ENCODE data around the gene MAD1L1. TPM values are rescaled to one million over a fixed set of nuclear protein-coding genes. Genes with fewer than 3 reads are reported as not detected.

The MAD1L1 gene
- total RNA-seq, 2 experiments from 2014 or later, result 40.0 to 44.7 TPM

DNA sequence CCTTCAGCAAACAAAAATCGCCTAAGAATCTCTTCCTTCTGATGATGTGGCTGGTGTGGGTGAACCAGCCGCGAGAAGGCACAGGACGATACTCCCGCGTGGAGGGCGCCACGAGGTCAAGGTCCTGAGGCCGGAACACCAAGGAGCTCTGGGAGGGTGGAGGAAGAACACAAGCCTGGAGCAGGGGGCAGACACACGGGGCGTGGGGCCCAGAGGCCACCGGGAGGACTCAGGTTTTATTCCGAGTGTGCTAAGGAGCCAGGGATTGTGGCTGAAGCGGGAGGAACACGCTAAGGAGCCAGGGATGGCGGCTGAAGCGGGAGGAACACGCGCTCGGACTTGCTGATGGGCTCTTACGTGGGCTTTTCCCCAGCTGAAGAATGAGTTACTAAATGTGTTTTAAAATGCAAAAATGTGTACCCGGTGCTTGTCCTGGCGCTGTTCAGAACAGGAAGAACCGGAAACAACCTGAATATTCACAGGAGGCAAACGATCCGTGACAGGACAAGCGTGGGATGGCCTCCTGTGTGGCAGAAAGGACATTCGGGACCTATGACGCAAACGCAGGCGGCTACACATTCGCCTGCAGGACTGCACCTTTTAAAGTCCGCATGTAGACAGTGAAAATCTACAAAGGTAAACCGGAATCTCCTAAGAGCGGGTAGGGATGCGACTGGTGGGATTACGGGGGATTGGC lies 64.0 kb downstream of the MAD1L1 start:
- H3K27me3 Mint-ChIP-seq, result no peaks in the 10 kb centered on the region
- no peak overlapping the region for H3K4me3 Mint-ChIP-seq
- no peak overlapping the region for H3K27ac Mint-ChIP-seq
- ChIA-PET CTCF (no interaction called here), POLR2A (no interaction called here)
- H3K9me3 Mint-ChIP-seq, result no peaks in the 10 kb centered on the region
- intact Hi-C loops (cut with micrococcal nuclease), result no loop called here
- TF ChIP-seq, protein P1, sequence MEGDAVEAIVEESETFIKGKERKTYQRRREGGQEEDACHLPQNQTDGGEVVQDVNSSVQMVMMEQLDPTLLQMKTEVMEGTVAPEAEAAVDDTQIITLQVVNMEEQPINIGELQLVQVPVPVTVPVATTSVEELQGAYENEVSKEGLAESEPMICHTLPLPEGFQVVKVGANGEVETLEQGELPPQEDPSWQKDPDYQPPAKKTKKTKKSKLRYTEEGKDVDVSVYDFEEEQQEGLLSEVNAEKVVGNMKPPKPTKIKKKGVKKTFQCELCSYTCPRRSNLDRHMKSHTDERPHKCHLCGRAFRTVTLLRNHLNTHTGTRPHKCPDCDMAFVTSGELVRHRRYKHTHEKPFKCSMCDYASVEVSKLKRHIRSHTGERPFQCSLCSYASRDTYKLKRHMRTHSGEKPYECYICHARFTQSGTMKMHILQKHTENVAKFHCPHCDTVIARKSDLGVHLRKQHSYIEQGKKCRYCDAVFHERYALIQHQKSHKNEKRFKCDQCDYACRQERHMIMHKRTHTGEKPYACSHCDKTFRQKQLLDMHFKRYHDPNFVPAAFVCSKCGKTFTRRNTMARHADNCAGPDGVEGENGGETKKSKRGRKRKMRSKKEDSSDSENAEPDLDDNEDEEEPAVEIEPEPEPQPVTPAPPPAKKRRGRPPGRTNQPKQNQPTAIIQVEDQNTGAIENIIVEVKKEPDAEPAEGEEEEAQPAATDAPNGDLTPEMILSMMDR (IDR thresholded peaks at IDR 0.05), result no peak
- ATAC-seq (no peak), DNase-seq (no peak)
- H3K36me3 Mint-ChIP-seq (ENCODE audit: low read depth), result peaks cover 2% of the 10 kb centered on the region
- H3K4me1 Mint-ChIP-seq (ENCODE audit: low read depth), result no peaks in the 10 kb centered on the region

DNA sequence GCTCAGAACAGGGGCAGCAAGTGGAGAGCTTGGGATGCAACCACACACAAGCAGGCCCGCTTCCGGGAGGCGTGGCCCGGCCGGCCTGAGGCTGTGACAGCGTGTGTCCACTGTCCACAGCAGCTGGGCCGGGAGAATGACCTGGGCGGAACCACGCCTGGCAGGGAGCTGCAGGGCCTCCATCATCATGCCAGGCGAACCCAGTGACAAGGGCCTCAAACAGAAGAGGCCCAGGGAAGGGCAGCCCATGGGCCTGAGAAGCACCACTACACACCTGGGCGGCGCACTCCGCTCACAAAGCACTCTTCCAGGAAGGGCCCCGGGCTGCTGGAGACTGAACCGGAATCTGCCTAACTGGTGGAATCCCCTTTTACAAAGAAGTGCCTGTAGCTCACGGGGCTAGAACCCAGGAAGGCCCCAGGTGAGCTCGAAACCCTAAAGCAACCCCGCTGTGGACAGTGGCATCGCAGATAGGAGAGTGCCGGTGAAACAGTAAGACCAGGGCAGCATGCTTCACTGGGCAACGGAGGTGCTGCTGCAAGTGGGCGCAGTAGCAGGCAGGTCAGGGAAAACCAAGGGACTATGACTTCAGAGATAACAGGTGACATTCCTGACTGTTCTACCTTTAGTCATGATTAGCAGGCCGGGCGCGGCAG lies 66.0 kb downstream of the MAD1L1 start:
- intact Hi-C loops (cut with micrococcal nuclease), result no loop called here
- ChIA-PET POLR2A (no interaction called here), CTCF (interaction anchor here (0.7 kb wide), 1 partner anchor 9 kb away, joined by 3 read pairs; no protein-coding TSS in a partner anchor)
- TF ChIP-seq, protein P1 (IDR thresholded peaks at IDR 0.05), result no peak
- Mint-ChIP-seq H3K4me1 (ENCODE audit: low read depth) (no peaks in the 10 kb centered on the region), H3K36me3 (ENCODE audit: low read depth) (peaks cover 2% of the 10 kb centered on the region), H3K27me3 (no peaks in the 10 kb centered on the region), H3K27ac (no peak overlapping the region), H3K9me3 (no peaks in the 10 kb centered on the region), H3K4me3 (no peak overlapping the region)
- ATAC-seq (no peak), DNase-seq (no peak)

GRCh38 chr7:2165610-2166594 lies 66.8 kb downstream of the MAD1L1 start:
- H3K27me3 Mint-ChIP-seq, result no peaks in the 10 kb centered on the region
- TF ChIP-seq, protein P1 (IDR thresholded peaks at IDR 0.05), result no peak
- intact Hi-C loops (cut with micrococcal nuclease), result no loop called here
- no peak for DNase-seq
- peaks cover 2% of the 10 kb centered on the region for H3K36me3 Mint-ChIP-seq (ENCODE audit: low read depth)
- no peak for ATAC-seq
- H3K27ac Mint-ChIP-seq, result no peak overlapping the region
- H3K4me3 Mint-ChIP-seq, result no peak overlapping the region
- CTCF ChIA-PET, result interaction anchor here (0.7 to 0.8 kb wide), 2 partner anchors 8 to 29 kb away, joined by 3 read pairs; no protein-coding TSS in a partner anchor
- POLR2A ChIA-PET, result no interaction called here
- no peaks in the 10 kb centered on the region for H3K4me1 Mint-ChIP-seq (ENCODE audit: low read depth)
- no peaks in the 10 kb centered on the region for H3K9me3 Mint-ChIP-seq

GRCh38 chr7:2165239-2165609 lies 67.5 kb downstream of the MAD1L1 start:
- ChIA-PET CTCF (interaction anchor here (0.8 kb wide), 1 partner anchor 30 kb away, joined by 3 read pairs; no protein-coding TSS in a partner anchor), POLR2A (no interaction called here)
- Mint-ChIP-seq H3K9me3 (no peaks in the 10 kb centered on the region), H3K4me3 (no peak overlapping the region), H3K27me3 (no peaks in the 10 kb centered on the region), H3K36me3 (ENCODE audit: low read depth) (peaks cover 2% of the 10 kb centered on the region), H3K4me1 (ENCODE audit: low read depth) (no peaks in the 10 kb centered on the region), H3K27ac (no peak overlapping the region)
- intact Hi-C loops (cut with micrococcal nuclease), result no loop called here
- ATAC-seq (no peak), DNase-seq (no peak)
- TF ChIP-seq, protein P1 (IDR thresholded peaks at IDR 0.05), result no peak

All from activated CD8-positive, alpha-beta T cell treated with anti-CD3 and anti-CD28 coated beads for 36 hours (primary cell).